BJ (cell line): ENCODE measurements around the gene FHL5. TPM values are rescaled to one million over a fixed set of nuclear protein-coding genes. Genes with fewer than 3 reads are reported as not detected.
"Not testable (repeated sequence)": the region's sequence is repeated elsewhere in the genome, so short reads cannot be mapped to it uniquely, and the experiment has no call there.

Experiments
- CTCF ChIA-PET: fragments of 350-600 bp; formaldehyde crosslinking; extraction: SDS; loops from one replicate; lab custom pipeline; 2021; ENCODE audit warnings: antibody characterized with exemption, inconsistent platforms; lab: Yijun Ruan, JAX
- POLR2A ChIA-PET: fragments of 300-600 bp; sonication (Branson Sonifier 250); formaldehyde crosslinking; extraction: SDS; loops from one replicate; lab custom pipeline; 2021; ENCODE audit warnings: antibody characterized with exemption; lab: Charles Lee
- DNase-seq: peaks from one replicate; pipeline ENCODE4 v3.0.0-alpha.2; 2011; ENCODE audit warnings: low read depth
- H3K27me3 ChIP-seq: 2 replicates; pipeline ENCODE4 v1.6.0; 2011; ENCODE audit warnings: low read length; ENCODE audit not compliant: control insufficient read depth, insufficient read depth
- H3K36me3 ChIP-seq: 2 replicates; pipeline ENCODE4 v1.5.1; 2011; ENCODE audit warnings: low read length; ENCODE audit not compliant: control insufficient read depth, insufficient read depth
- H3K4me3 ChIP-seq: 2 replicates; pipeline ENCODE4 v1.5.1; 2011; ENCODE audit warnings: low read depth, mild to moderate bottlenecking, control low read depth, low read length
- CTCF ChIP-seq: IDR thresholded peaks from 2 replicates; pipeline ENCODE4 v1.5.1; 2011; ENCODE audit warnings: low read depth, mild to moderate bottlenecking, control low read depth, inconsistent platforms, low read length, moderate library complexity; ENCODE audit not compliant: insufficient read depth
- polyA plus RNA-seq: library from polyadenylated mRNA; depleted of rRNA; stranded (reverse); fragments of >200 nt; gene quantifications from 2 replicates; pipeline ENCODE4 v1.2.3, GENCODE V29; 2011

The FHL5 gene
- polyA plus RNA-seq, 1 experiment = not detected

- H3K4me3 ChIP-seq = no peak overlapping the region
- ChIA-PET POLR2A (no interaction called here), CTCF (no interaction called here)
- TF ChIP-seq CTCF = no peak
- no peaks in the 10 kb centered on the region for H3K27me3 ChIP-seq
- DNase-seq = no peak
- peaks cover 5% of the 10 kb centered on the region for H3K36me3 ChIP-seq
Measured at GRCh38 chr6:96545882-96546281, 17.0 kb upstream of the FHL5 start.

- CTCF ChIA-PET = no interaction called here
- Histone ChIP-seq H3K27me3 (no peaks in the 10 kb centered on the region), H3K36me3 (peaks cover 5% of the 10 kb centered on the region), H3K4me3 (no peak overlapping the region)
- no peak for TF ChIP-seq CTCF
- no peak for DNase-seq
- POLR2A ChIA-PET = no interaction called here
Measured at GRCh38 chr6:96547654-96548053, 15.3 kb upstream of the FHL5 start.

- H3K36me3 ChIP-seq = peaks cover 7% of the 10 kb centered on the region
Measured at GRCh38 chr6:96554558-96554957, 8.4 kb upstream of the FHL5 start.

GRCh38 chr6:96559740-96560139 is 3.2 kb upstream of the FHL5 start:
- POLR2A ChIA-PET, H3K36me3 ChIP-seq, H3K4me3 ChIP-seq, H3K27me3 ChIP-seq, CTCF ChIA-PET, DNase-seq: not testable (repeated sequence)

More at GRCh38 chr6:96554558-96554957, 8.4 kb upstream of the FHL5 start:
- Histone ChIP-seq H3K27me3 (no peaks in the 10 kb centered on the region), H3K4me3 (no peak overlapping the region)
- no peak for DNase-seq
- CTCF ChIA-PET = no interaction called here
- no peak for TF ChIP-seq CTCF
- POLR2A ChIA-PET = no interaction called here

GRCh38 chr6:96563853-96564252 is 925 bp downstream of the FHL5 start:
- Histone ChIP-seq H3K4me3 (no peak overlapping the region), H3K36me3 (no peaks in the 10 kb centered on the region), H3K27me3 (no peaks in the 10 kb centered on the region)
- ChIA-PET CTCF (no interaction called here), POLR2A (no interaction called here)
- no peak for TF ChIP-seq CTCF
- DNase-seq = no peak

GRCh38 chr6:96570053-96570452 is 7.1 kb downstream of the FHL5 start:
- Histone ChIP-seq H3K4me3 (no peak overlapping the region), H3K36me3 (no peaks in the 10 kb centered on the region), H3K27me3 (no peaks in the 10 kb centered on the region)
- CTCF ChIA-PET = no interaction called here
- no peak for TF ChIP-seq CTCF
- POLR2A ChIA-PET = no interaction called here
- DNase-seq = no peak
